GM19193 (cell line): ENCODE measurements around the gene UAP1L1.

Experiments
- POLR2A ChIP-seq: IDR thresholded peaks from 4 replicates; pipeline ENCODE4 v1.6.1; 2011; ENCODE audit not compliant: insufficient read depth, insufficient read length; ENCODE audit errors: extremely low read depth

The UAP1L1 gene

DNA sequence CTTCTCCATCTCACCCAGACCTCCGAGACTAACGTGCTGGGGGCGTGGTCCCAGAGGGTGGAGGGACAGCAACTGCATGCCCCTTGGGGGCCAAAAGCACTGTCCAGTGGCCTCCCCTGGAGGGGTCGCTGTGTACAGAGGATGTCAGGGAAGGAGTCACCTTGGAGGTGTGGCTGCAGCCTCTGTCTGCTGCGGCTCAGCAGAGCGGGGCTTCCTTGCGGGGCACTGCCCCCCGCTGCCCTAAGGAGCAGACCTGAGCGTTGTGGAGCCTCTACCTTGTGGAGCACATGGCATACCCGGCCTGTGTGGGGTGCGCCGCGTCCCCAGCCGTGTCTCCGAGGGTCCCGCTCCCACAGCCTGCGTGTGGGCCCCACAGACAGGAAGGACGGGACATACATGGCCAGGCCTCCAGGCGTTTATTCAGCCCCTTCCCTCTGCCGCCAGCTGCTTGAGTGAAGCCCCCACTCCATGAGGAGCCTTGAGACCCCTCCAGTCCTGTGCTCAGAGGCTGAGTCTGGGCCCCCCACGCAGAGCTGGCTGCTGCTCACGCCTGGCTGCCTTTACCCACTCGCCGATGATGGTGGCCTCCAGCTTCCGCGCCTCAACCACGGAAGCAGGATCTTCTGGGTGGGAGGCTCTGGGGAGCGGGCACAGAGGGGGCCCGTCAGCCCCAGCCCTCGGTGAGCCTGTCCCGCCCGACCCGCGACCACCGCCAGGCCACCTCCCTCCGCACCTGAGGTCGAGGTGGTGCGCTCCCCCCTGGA lies 33.0 kb downstream of the UAP1L1 start:
- no peak for TF ChIP-seq POLR2A

DNA sequence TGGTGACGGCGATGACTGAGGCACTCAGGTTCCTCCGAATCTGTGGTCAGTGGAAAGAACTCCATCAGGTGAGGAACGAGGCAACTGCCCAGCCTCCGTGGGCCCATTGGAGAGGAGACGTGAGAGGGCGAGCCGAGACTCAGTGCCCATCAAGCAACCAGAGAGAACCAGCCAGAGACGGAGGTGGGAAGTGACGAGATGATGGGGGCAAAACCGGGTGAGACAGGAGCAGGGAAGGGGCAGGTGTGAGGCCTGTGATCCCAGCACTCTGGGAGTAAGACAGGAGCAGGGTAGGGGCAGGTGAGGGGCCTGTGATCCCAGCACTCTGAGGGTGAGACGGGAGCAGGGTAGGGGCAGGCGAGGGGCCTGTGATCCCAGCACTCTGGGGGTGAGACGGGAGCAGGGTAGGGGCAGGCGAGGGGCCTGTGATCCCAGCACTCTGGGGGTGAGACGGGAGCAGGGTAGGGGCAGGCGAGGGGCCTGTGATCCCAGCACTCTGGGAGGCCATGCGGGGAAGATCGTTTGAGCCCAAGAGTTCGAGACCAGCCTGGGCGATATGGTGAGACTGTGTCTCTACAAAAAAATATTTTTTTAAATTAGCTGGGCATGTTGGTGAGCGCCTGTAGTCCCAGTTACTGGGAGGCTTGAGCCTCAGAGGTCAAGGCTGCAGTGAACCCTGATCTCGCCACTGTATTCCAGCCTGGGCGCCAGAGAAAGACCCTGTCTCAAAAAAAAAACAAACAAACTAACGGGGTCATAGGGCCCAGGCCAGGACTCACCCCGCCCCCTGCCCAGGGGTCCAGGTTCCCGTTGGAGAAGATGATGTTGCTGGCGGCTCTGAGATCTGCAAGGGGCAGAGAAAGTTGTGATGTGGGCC lies 33.8 kb downstream of the UAP1L1 start:
- no peak for TF ChIP-seq POLR2A

- no peak for TF ChIP-seq POLR2A
Observed at GRCh38 chr9:137111788-137112563, 34.7 kb downstream of the UAP1L1 start.

DNA sequence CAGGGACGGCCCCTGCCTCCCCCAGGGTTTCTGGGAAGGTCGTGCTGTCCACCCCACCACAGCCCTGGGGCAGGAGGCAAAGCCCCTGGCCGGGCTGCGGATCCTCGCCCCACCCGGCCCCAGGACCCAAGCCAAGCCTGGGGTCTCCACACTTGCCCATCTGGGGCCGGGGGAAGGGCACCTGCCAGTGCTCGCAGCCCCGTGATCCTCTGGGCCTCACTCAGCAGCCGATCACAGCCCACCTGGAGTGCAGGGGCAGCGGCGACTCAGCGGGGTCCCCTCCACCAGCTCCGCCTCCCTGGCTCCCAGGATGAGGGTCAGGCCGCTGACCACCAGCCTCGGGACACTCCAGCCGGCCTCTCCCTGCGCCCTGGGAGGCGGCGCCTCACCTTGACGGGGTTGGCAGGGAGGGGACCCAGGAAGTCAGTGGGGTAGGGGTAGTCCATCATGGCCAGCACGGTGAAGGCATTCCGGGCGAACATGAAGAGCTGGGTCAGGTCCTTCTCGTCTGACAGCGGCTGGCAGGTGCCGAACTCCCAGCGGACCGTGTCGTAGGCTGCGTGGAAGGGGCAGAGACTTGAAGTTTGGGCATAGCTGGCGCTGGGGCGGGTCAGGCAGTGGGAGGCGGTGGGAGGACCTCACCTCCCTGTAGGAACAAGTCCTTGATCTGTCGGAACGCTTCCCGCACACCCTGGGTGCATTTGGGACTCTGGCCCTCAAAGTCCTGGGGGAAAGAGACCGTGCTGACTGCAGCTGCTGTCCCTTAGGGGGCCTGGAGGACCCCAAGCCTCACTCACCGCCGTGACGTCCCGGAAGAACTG lies 35.5 kb downstream of the UAP1L1 start:
- TF ChIP-seq POLR2A, result no peak

DNA sequence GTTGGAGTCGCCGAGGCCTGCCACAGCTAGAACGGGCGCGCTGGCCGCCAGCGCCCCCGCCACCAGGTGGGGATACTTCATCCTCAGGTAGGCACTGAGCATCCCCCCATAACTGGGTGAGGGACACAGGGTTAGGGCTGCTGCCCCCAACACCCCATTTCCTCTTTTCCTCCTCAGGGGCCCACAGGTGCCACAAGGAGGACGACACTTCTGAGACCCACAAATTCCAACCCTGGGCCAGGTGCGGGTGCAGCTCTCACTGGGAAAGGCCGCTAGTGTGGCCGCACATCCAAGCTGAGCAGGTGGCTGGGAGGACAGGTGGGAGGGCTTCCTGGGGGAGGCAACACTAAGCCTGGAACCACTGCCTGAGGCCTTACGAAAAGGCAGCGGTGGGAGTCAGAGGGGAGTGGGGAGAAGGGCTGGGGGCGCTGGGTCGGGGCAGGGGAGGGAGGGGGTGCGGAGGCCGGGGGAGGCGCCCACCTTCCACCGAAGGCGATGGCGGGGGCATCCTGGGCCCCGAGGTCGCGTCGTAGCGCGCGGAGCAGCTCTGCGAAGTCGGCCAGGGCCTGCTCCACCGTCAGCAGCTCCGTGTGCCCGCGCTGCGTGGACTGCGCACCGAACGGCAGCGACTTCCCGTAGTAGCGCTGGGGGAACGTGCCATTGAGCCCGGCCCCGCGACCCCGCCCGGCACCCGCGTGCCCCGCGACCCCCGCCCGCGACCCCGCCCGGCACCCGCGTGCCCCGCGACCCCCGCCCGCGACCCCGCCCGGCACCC lies 36.3 kb downstream of the UAP1L1 start:
- TF ChIP-seq POLR2A, result no peak

DNA sequence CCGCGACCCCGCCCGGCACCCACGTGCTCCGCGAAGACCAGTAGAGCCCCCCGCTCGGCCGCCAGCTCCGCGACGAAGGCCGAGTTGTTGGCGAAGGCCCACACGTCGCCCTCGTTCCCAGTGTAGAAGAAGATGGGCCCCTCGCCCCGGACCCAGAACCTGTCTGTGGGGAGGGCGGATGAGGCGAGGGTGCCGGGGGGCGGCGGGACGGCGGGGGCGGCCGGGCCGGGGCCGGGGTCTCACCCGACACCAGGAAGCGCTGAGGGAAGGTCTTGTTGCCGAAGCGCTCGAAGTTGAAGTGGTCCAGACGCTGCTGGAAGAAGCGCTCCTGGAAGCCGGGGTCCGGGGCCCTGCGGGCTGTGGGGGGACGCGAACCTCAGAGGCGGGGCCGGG lies 36.9 kb downstream of the UAP1L1 start:
- TF ChIP-seq POLR2A, result no peak

DNA sequence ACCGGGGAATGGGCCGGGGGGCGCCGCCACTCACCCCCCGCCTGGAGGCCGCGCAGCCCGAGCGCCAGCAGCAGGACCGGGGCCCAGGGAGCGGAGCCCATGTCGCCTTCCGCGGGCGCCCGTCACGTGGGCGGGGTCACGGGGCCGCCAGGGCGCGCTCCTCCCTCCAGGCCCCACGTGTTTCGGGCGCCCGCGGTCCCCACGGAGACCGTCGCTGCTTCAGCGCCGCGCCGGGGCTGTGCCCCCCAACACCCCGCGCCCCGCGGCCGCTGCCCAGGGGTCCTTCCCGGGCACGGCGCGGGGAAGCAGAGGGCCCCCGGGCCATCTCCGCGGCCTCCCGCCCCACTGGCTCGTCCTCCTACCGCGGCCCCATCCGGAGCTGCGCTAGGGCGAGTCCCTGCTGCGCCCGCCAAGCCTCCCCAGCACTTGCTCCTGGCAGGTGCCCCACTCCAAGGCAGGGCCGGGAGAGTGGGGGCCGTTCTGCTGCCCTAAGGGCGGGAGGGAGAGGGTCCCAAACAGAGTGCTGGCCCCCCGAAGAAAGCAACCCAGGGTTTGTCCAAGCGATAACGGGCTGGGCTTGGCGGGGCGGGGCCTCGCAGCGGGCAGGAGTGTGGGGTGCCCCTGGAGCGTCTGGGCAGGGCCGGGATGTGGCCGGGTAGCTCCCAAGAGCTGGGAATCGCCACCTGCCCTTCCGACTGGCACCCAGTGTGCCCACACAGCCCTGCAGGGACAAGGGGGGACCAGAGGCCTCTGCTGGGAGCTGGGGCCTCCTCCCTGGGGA lies 37.5 kb downstream of the UAP1L1 start, which contains the start of gene DPP7:
Gene DPP7 (minus strand): TSS at position 121 of the 781 bp plus-strand sequence. CDS start 20 bp downstream, at position 101.
- TF ChIP-seq POLR2A, result peak; percentile 73

GRCh38 chr9:137115394-137116026 lies 38.2 kb downstream of the UAP1L1 start:
- no peak for TF ChIP-seq POLR2A

DNA sequence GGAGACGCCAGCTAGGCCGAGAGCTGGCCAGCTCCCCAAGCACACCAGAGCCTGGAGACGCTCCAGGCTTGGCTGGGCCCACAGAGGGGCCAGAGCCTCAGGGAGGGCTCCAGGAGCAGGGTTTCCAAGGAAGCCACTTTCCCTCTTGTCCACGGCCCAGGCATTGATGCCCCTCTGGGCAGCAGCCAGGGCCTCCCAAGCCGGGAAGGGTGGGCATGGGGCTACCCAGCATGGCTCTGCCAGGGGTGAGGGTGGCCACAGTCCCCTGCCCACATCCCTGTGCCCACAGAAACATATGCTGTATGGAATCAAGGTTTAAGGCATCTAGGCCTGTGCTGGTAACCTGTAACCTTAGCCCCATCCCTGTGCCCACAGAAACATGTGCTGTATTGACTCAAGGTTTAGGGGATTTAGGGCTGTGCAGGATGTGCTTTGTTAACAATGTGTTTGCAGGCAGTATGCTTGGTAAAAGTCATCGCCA lies 38.8 kb downstream of the UAP1L1 start:
- no peak for TF ChIP-seq POLR2A

- TF ChIP-seq POLR2A, result no peak
Observed at GRCh38 chr9:137116728-137117127, 39.4 kb downstream of the UAP1L1 start.

DNA sequence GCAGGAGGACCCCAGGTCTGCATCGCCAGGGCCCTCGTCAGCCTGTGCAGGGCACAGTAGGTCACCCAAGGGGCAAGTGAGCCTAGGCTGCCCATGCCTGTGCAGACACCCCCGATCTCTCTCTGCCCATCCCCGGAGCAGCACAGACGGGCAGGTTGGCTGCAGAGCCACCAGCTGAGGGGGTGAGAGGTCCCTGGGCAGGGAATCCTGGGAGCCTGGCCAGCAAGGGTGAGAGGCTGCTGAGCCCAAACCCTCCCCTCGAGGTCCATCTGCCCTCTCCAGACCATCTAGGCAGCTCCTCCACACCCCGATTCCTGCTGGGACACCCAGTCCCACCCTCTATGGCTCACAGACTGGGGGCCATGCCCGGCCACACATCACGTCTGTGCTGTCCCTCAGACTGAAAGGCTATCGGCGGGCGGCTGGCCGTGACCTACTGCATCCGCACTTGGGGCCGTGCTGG lies 40.0 kb downstream of the UAP1L1 start:
- no peak for TF ChIP-seq POLR2A

- TF ChIP-seq POLR2A, result no peak
Observed at GRCh38 chr9:137123468-137123837, 46.1 kb downstream of the UAP1L1 start.
